NOMO-1 (cell line): ENCODE data around the gene TLCD1.

ENCODE experiments used
- DNase-seq, 2 experiments: peaks; one replicate each; lab custom pipeline; 2025; ENCODE audit not compliant: unreplicated experiment in 2 of 2; lab: John Stamatoyannopoulos, UW

TLCD1 gene

DNA sequence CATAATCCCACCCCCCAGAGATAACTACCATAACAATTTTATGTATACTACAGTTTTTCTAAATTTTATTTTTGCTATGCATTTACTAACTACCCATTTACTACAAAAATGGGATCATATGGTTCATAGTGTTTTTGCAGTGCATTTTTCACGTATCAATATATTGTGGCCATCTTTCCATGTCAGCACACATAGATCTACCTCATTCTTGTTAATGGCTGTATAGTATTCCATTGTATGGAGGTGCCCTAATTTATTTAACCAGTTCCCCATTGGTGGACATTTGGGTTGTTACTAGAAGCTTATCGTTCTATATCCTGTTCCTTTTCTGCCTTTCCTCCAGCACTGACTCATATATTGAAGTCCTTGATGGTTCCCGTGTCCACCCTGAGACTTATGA lies 37.0 kb downstream of the TLCD1 start:
- no peak for DNase-seq

DNA sequence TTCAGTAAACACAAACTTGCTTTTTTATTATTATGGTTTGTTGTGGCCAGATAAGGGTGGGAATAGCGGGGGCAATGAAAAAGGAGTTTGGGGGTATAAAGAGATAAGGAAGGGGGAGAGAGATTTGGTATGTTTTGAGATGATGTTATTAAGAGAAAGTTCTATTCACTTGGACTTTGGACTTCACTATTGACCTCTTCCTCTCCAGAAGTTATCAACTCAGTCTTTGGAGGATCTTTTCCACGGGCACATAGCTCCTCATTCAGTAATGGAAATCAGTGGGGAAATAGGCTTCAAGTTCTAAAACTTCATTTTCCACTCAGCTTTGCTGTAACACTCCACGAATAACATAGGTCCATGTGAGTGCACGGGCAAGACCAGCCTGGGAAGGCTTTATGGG lies 37.6 kb downstream of the TLCD1 start:
- no peak for DNase-seq

DNA sequence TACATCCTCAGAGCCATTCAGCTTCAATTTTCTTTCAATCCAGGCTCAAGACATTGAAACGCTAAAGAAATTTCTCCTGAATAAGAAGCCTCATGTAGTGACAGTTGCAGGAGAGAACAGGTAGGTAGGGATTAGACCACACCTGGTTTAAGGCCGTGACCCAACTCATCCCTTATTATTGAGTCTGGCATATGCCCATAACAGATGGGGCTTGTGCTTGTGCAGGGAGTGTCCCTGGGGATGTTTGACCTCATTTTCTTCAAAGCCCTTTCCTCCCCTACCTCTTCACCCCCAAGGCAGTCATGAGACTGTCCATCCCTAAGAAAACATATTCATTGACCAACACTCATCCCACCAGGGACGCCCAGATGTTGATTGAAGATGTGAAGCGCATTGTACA lies 39.7 kb downstream of the TLCD1 start:
- no peak for DNase-seq

DNA sequence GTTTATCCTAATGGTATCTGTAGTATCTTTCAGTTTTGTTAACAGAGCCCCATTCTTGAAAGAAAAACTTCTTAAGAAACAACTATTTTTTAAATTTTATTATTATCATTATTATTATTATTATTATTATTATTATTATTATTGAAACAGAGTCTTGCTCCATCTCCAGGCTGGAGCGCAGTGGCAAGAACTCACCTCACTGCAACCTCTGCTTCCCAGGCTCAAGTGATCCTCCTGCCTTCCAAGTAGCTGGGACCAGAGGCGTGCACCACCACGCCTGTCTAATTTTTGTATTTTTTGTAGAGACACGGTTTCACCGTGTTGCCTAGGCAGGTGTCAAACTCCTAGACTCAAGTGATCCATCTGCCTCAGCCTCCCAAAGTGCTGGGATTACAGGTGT lies 40.7 kb downstream of the TLCD1 start:
- DNase-seq = no peak

DNA sequence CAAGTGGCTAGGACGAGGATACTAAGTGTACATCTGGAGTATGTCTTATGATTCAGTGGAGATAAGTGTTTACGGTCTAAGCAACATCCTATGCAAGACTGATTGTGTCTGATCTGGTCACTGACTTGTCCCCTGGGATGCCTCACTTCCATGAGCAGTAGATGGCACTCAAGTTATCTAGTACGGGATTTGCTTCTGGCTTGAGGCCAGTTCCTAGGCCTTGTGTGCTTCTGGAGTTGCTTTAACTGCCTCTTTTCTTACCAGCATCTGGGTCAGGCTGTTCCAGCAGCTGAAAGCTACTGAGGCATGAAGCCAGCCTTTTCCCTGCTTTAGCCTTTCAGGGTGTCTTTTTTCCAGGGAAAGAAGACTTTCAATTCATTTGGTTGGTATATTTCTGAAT lies 41.1 kb downstream of the TLCD1 start:
- DNase-seq = no peak

DNA sequence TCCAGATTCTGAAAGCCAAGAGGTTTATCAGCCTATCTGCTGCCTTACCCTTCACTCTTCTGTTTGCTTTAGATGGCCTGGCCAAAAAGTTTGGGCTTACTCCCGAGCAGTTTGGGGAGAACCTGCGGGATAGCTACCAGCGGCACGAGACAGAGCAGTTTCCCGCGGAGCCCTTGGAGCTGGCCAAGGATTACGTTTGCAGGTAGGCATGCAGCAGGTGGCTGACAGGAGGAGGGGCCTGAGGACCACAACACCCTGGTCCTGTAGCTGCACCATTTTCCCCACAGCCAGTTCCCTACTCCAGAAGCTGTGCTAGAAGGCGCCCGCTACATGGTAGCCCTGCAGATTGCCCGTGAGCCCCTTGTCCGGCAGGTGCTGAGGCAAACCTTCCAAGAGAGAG lies 43.4 kb downstream of the TLCD1 start:
- no peak for DNase-seq

DNA sequence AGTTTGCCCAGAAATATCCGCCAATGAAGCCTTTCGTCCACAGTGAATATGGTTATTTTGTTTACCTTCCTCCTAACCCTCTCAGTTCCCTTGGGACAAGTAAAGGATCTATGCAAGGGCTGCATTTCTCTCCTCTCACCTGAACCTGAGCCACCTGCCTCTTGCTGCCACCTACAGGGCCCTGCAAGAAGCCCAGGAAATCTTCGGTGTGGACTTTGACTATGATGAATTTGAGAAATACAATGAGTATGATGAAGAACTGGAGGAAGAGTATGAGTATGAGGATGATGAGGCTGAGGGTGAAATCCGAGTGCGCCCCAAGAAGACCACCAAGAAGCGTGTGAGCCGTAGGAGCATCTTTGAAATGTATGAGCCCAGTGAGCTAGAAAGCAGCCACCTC lies 50.1 kb downstream of the TLCD1 start:
- no peak for DNase-seq

DNA sequence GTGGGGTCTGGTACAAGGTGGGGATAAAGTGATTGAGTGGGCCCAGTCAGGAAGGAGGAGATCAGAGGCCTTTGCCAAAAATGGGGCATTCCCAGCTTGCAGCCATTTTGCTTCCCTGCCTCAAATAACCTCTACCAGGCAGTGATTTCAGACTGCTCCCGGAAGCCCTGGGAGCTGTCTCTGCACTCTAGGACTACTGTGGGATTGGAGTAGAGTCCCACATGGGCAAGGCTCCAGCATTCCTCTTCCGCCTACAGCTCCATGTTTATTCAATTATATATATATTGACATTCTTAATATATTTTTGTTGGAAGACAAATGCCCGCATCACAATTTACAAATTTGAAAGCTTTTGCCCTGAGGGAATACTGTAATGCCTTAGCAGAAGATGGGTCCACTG lies 50.5 kb downstream of the TLCD1 start:
- DNase-seq = no peak
